GM12878 (cell line): ENCODE measurements around the gene MRPL16. TPM values are rescaled to one million over a fixed set of nuclear protein-coding genes. Genes with fewer than 3 reads are reported as not detected.

Experiments
- ATAC-seq: fragments of 200-7000 bp; cut with Tn5 transposase; 3 replicates; pipeline ENCODE4 v1.9.1; 2020; ENCODE audit warnings: mild to moderate bottlenecking, moderate library complexity
- BruUV-seq: library from RNA; stranded (reverse); fragments of 400-500 nt; replicated peaks from 2 replicates; lab custom pipeline; 2021; lab: Mats Ljungman, UMichigan
- CTCF ChIA-PET: fragments of 300-600 bp; sonication (Branson Sonifier 250); formaldehyde crosslinking; extraction: SDS; loops from one replicate; lab custom pipeline; 2021; ENCODE audit warnings: inconsistent platforms; lab: Yijun Ruan, JAX
- POLR2A ChIA-PET: fragments of 350-600 bp; formaldehyde crosslinking; extraction: SDS; loops from one replicate; lab custom pipeline; 2021; ENCODE audit warnings: inconsistent platforms; lab: Charles Lee
- RAD21 ChIA-PET: fragments of 300-600 bp; sonication (Branson Sonifier 250); formaldehyde crosslinking; loops from one replicate; lab custom pipeline; 2023; ENCODE audit warnings: antibody characterized with exemption; ENCODE audit not compliant: unreplicated experiment; lab: Charles Lee
- SMC1A ChIA-PET: fragments of 300-600 bp; sonication (Branson Sonifier 250); formaldehyde crosslinking; loops from one replicate; lab custom pipeline; 2023; ENCODE audit not compliant: unreplicated experiment, uncharacterized antibody; lab: Charles Lee
- DNase-seq: peaks from one replicate; pipeline ENCODE4 v3.0.0-alpha.2; 2011; ENCODE audit warnings: low read depth, low spot score
- FAIRE-seq: peaks from 3 replicates; lab custom pipeline; 2011; peaks lifted over from hg19 to GRCh38; lab: Jason Lieb, UNC
- H2AFZ ChIP-seq: 2 replicates; pipeline ENCODE4 v1.6.0; 2011; ENCODE audit warnings: low read depth, low read length, control low read depth; ENCODE audit not compliant: control insufficient read depth
- H3K27ac ChIP-seq: 2 replicates; pipeline ENCODE4 v1.5.1; 2011; ENCODE audit warnings: control low read depth; ENCODE audit not compliant: control insufficient read depth, insufficient read depth
- H3K27me3 ChIP-seq, 2 experiments: replicated peaks in 1 of 2; 2 replicates each; pipeline versions ENCODE4 v1.6.0 to v1.6.1; 2011; ENCODE audit warnings: low read length in 1 of 2; ENCODE audit not compliant: control insufficient read depth in 2 of 2, insufficient read depth in 2 of 2
- H3K36me3 ChIP-seq, 2 experiments: 2 replicates each; pipeline ENCODE4 v1.5.1; 2011; ENCODE audit warnings: low read length in 1 of 2; ENCODE audit not compliant: control insufficient read depth in 2 of 2, insufficient read depth in 2 of 2
- H3K4me1 ChIP-seq: 2 replicates; pipeline ENCODE4 v1.6.1; 2011; ENCODE audit warnings: mild to moderate bottlenecking, low read length, moderate library complexity, mixed read lengths; ENCODE audit not compliant: control insufficient read depth, insufficient read depth
- H3K4me2 ChIP-seq: 2 replicates; pipeline ENCODE4 v1.6.0; 2011; ENCODE audit warnings: control low read depth; ENCODE audit not compliant: control insufficient read depth, insufficient read depth
- H3K4me3 ChIP-seq: fragments of 200-600 bp; sonication (generic); 2 replicates; pipeline ENCODE4 v1.5.1; 2016
- H3K79me2 ChIP-seq: 2 replicates; pipeline ENCODE4 v1.6.0; 2011; ENCODE audit warnings: low read length; ENCODE audit not compliant: control insufficient read depth, insufficient read depth
- H3K9ac ChIP-seq: 2 replicates; pipeline ENCODE4 v1.8.0; 2011; ENCODE audit warnings: low read length, control low read depth, mixed read lengths; ENCODE audit not compliant: control insufficient read depth, insufficient read depth
- H3K9me3 ChIP-seq: replicated peaks from 3 replicates; pipeline ENCODE4 v1.5.1; 2011; ENCODE audit warnings: mild to moderate bottlenecking, low read length; ENCODE audit not compliant: control insufficient read depth, insufficient read depth
- H4K20me1 ChIP-seq: 2 replicates; pipeline ENCODE4 v1.6.0; 2011; ENCODE audit not compliant: control insufficient read depth, insufficient read depth
- BCL3 ChIP-seq: IDR thresholded peaks from 2 replicates; pipeline ENCODE4 v1.6.1; 2011; ENCODE audit warnings: borderline replicate concordance, low read depth, mild to moderate bottlenecking, moderate library complexity, low read length; ENCODE audit not compliant: insufficient read depth, poor library complexity, severe bottlenecking
- CHD4 ChIP-seq: fragments of 200-600 bp; sonication (generic); IDR thresholded peaks from 2 replicates; pipeline ENCODE4 v1.6.1; 2016; ENCODE audit warnings: mild to moderate bottlenecking
- HDGF ChIP-seq: fragments of 450-650 bp; IDR thresholded peaks from 2 replicates; pipeline ENCODE4 v1.6.1; 2016; ENCODE audit warnings: antibody characterized with exemption
- MLLT1 ChIP-seq: fragments of 450-650 bp; IDR thresholded peaks from 2 replicates; pipeline ENCODE4 v1.6.1; 2016; ENCODE audit warnings: mild to moderate bottlenecking
- SKIL ChIP-seq: fragments of 450-650 bp; IDR thresholded peaks from 2 replicates; pipeline ENCODE4 v1.6.1; 2017; ENCODE audit warnings: mild to moderate bottlenecking, low read depth, inconsistent platforms; ENCODE audit not compliant: poor library complexity, severe bottlenecking
- YY1 ChIP-seq: IDR thresholded peaks from 2 replicates; pipeline ENCODE4 v1.6.1; 2011; ENCODE audit warnings: low read depth, mild to moderate bottlenecking, low read length
- ZNF592 ChIP-seq: fragments of 450-650 bp; IDR thresholded peaks from 2 replicates; pipeline ENCODE4 v1.6.1; 2017; ENCODE audit warnings: mild to moderate bottlenecking, moderate library complexity
- WGBS: methylation state at CpG from one replicate; pipeline ENCODE4 v1.1.6; 2016; ENCODE audit warnings: low lambda C conversion rate; ENCODE audit not compliant: insufficient replicate concordance, insufficient coverage; ENCODE audit errors: missing lambda C conversion rate; 5-methylcytosine and 5-hydroxymethylcytosine counted together
- in situ Hi-C: fragments of 300-500 bp; cut with MboI; formaldehyde crosslinking; loops from 9 replicates; pipeline ENCODE4 v1.14.3; 2018; ENCODE audit warnings: mixed read lengths
- intact Hi-C: fragments of 100-400 bp; cut with micrococcal nuclease; formaldehyde crosslinking; loops from one replicate; pipeline ENCODE4 v1.14.2; 2022; ENCODE audit not compliant: unreplicated experiment
- polyA plus RNA-seq, 11 experiments: library from polyadenylated mRNA; depleted of rRNA in 4 of 11; unstranded in 6 of 11; stranded (reverse) in 5 of 11; fragments of >200 nt; fragmentation: Nextera tagmentation in 4 of 11; fragmentation: Illumina TruSeq in 1 of 11; extraction: Ambion mirVana in 4 of 11; extraction: Trizol in 1 of 11; gene quantifications; 1 replicate in 1 of 11; 2 replicates in 10 of 11; pipeline versions ENCODE4 v1.2.1 to v1.2.3, GENCODE V29; 2011 to 2016; ENCODE audit warnings: inconsistent platforms in 2 of 11, missing spikeins in 2 of 11, low read depth in 1 of 11
- total RNA-seq, 4 experiments: library from RNA; depleted of rRNA in 3 of 4; stranded (reverse); fragments of >200 nt in 3 of 4; fragmentation: Illumina TruSeq in 1 of 4; extraction: Trizol in 1 of 4; gene quantifications; 2 replicates each; pipeline versions ENCODE4 v1.2.1 to v1.2.3, GENCODE V29; 2013 to 2021
- TF ChIP-seq, protein P1 (sequence below): fragments of 450-650 bp; IDR thresholded peaks from 2 replicates; pipeline ENCODE4 v1.6.1; 2017; ENCODE audit warnings: antibody characterized with exemption, mild to moderate bottlenecking, moderate library complexity

Gene MRPL16
- total and polyA plus RNA-seq, 10 of the 15 experiments (the other 5 are each of a cell fraction or from before 2014, with no cell fraction given) = 38.2 to 167 (median 106) TPM

DNA sequence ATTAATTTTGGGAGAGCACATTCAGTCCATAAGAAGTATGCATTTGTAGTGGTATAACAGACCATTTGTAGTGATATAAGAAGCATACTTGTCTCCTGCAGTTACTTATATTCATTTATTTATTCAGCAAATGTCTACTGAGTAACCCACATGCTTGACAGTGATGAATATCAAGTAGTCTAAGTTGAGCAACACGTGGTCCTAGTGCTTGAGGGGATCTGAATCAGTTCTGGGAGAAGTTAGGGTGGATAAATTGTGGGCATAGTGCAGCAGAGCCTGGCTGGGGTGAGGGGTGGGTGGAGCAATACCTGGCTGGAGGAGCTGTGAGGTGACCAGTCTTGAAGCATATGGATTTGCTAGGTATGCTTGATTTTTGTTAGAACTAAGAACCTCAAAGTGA lies 31.1 kb downstream of the MRPL16 start:
- ATAC-seq (no peak), DNase-seq (no peak), FAIRE-seq (no peak)
- Histone ChIP-seq H3K36me3 (no peaks in the 10 kb centered on the region), H3K9me3 (peaks cover 2% of the 10 kb centered on the region; the same call in 2 of the 3 replicates), H3K27me3 (no peaks in the 10 kb centered on the region), H3K27ac (no peak overlapping the region), H3K79me2 (no peaks in the 10 kb centered on the region), H3K4me3 (no peak overlapping the region), H3K4me2 (no peak overlapping the region), H3K4me1 (no peaks in the 10 kb centered on the region), H4K20me1 (no peaks in the 10 kb centered on the region), H3K9ac (no peak overlapping the region), H2AFZ (no peak overlapping the region)
- SMC1A ChIA-PET = interaction anchor here (1.3 to 1.4 kb wide), 2 partner anchors 9 to 25 kb away, joined by 3 read pairs; no protein-coding TSS in a partner anchor
- RAD21 ChIA-PET = no interaction called here
- 0% methylated on average over 1 of the region's 1 CpG for WGBS
- POLR2A ChIA-PET = no interaction called here
- intact Hi-C loops (no loop called here), in situ Hi-C loops (no loop called here)
- BruUV-seq = no TSS peak
- CTCF ChIA-PET = no interaction called here
- TF ChIP-seq ZNF592 = no peak
- no peak for TF ChIP-seq CHD4
- TF ChIP-seq YY1 = no peak
- TF ChIP-seq SKIL = no peak
- TF ChIP-seq, protein P1, sequence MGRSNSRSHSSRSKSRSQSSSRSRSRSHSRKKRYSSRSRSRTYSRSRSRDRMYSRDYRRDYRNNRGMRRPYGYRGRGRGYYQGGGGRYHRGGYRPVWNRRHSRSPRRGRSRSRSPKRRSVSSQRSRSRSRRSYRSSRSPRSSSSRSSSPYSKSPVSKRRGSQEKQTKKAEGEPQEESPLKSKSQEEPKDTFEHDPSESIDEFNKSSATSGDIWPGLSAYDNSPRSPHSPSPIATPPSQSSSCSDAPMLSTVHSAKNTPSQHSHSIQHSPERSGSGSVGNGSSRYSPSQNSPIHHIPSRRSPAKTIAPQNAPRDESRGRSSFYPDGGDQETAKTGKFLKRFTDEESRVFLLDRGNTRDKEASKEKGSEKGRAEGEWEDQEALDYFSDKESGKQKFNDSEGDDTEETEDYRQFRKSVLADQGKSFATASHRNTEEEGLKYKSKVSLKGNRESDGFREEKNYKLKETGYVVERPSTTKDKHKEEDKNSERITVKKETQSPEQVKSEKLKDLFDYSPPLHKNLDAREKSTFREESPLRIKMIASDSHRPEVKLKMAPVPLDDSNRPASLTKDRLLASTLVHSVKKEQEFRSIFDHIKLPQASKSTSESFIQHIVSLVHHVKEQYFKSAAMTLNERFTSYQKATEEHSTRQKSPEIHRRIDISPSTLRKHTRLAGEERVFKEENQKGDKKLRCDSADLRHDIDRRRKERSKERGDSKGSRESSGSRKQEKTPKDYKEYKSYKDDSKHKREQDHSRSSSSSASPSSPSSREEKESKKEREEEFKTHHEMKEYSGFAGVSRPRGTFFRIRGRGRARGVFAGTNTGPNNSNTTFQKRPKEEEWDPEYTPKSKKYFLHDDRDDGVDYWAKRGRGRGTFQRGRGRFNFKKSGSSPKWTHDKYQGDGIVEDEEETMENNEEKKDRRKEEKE = no peak
- no peak for TF ChIP-seq BCL3
- TF ChIP-seq HDGF = no peak
- no peak for TF ChIP-seq MLLT1
